Stimulated activated CD8-positive, alpha-beta memory T cell treated with anti-CD3 and anti-CD28 coated beads, Interleukin-2, amount 100 ng/mL, for 48 hours (primary cell): Measurements from ENCODE around the gene KDM7A.
A peak's percentile ranks its signal among the peaks of the same experiment; 100 is the strongest.

ENCODE experiments used
- DNase-seq, 2 donors: peaks; one replicate each; pipeline ENCODE4 v3.0.0-alpha.2; 2020; ENCODE audit warnings: low read depth in 2 of 2

The KDM7A gene

GRCh38 chr7:140082770-140083169 lies 94.0 kb downstream of the KDM7A start:
- no peak for DNase-seq

- DNase-seq: no peak
Observed at GRCh38 chr7:140081774-140082425, 94.9 kb downstream of the KDM7A start.

- no peak for DNase-seq
Observed at GRCh38 chr7:140080919-140081318, 95.9 kb downstream of the KDM7A start.

GRCh38 chr7:140079121-140079536 lies 97.7 kb downstream of the KDM7A start:
- DNase-seq: no peak

- no peak for DNase-seq
Observed at GRCh38 chr7:140078392-140078791, 98.4 kb downstream of the KDM7A start.

- no peak for DNase-seq
Observed at GRCh38 chr7:140074780-140075179, 102.0 kb downstream of the KDM7A start.

GRCh38 chr7:140070546-140070945 lies 106.2 kb downstream of the KDM7A start:
- DNase-seq: no peak

- no peak for DNase-seq
Observed at GRCh38 chr7:140069298-140069949, 107.4 kb downstream of the KDM7A start.

GRCh38 chr7:140068033-140068432 lies 108.8 kb downstream of the KDM7A start:
- no peak for DNase-seq

GRCh38 chr7:140067052-140067451 lies 109.7 kb downstream of the KDM7A start:
- DNase-seq: no peak

- DNase-seq: peak; percentile 81 to 84
Observed at GRCh38 chr7:140062528-140063299, 114.1 kb downstream of the KDM7A start, which contains the start of gene PARP12. Gene PARP12, minus strand, starts transcription at chr7:140062951. Its CDS starts 104 bp downstream, at chr7:140062847.

GRCh38 chr7:140062118-140062527 lies 114.7 kb downstream of the KDM7A start:
- no peak for DNase-seq

- DNase-seq: no peak
Observed at GRCh38 chr7:140061607-140061930, 115.2 kb downstream of the KDM7A start.

GRCh38 chr7:140060788-140061606 lies 115.8 kb downstream of the KDM7A start:
- no peak for DNase-seq

GRCh38 chr7:140060243-140060630 lies 116.5 kb downstream of the KDM7A start:
- DNase-seq: no peak

GRCh38 chr7:140059273-140060242 lies 117.2 kb downstream of the KDM7A start:
- DNase-seq: no peak

- DNase-seq: no peak
Observed at GRCh38 chr7:140058517-140058916, 118.3 kb downstream of the KDM7A start.

GRCh38 chr7:140057143-140057535 lies 119.6 kb downstream of the KDM7A start:
- DNase-seq: no peak

GRCh38 chr7:140056431-140057142 lies 120.2 kb downstream of the KDM7A start:
- DNase-seq: no peak

- DNase-seq: no peak
Observed at GRCh38 chr7:140055833-140056232, 121.0 kb downstream of the KDM7A start.
